ENCODE results near the gene PPP1R1C.

PPP1R1C gene

DNA sequence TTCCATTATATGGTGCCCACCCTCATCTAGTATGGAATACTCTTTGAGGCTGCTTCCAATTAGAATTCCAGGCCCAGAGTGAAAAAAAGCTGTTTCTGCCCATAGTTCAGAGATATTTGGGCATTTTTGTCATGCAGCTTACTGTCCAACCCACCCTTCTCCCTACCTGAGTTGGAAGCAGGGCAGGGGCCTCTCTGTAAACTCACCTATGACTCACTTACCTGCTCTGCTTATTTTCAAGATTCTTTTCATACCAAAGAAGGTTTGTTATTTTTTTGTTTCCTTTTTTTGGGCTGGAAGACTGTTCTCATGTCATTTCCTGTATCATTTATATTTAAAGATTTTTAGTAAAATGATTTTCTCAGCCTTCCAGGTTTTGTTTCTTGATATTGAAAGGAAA is 38.4 kb upstream of the PPP1R1C start:
- H3K9me2 ChIP-seq (replicated peaks; ENCODE audit: insufficient read depth, low read length): no peaks in the 10 kb centered on the region
- H3K4me2 ChIP-seq (ENCODE audit: low read depth, low read length, poor library complexity, severe bottlenecking): no peak overlapping the region
- no peak overlapping the region for H3K27ac ChIP-seq (ENCODE audit: low read depth, low read length)

DNA sequence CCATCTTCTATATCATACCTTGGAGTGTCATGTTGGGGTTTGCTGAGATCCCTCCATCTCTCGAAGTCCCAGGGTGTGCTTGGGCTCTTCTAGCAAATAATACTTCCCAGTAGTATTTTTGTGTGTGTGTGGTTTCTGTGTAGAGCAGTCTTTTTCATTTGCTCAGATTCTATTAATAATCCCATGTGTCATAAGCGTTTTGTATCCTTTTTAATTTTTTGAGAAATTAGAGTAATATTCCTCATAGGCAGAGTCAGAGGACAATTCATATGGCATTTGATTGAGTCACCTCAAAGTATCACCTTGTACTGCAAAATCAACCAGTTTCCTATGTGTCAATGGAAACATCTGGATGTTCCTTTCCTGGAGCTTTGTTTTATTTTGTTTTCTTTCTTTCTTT is 37.4 kb upstream of the PPP1R1C start:
- Histone ChIP-seq H3K36me3 (ENCODE audit: low read length) (no peaks in the 10 kb centered on the region), H3K79me2 (ENCODE audit: insufficient read depth, low read length) (no peaks in the 10 kb centered on the region), H3K9me3 (ENCODE audit: insufficient read depth, low read length) (no peaks in the 10 kb centered on the region), H3K4me3 (ENCODE audit: insufficient read depth, low read length, poor library complexity, severe bottlenecking) (no peak overlapping the region), H3K9ac (ENCODE audit: low read length) (no peak overlapping the region), H3K4me2 (ENCODE audit: low read depth, low read length, poor library complexity, severe bottlenecking) (no peak overlapping the region), H3K27me3 (ENCODE audit: low read length) (no peaks in the 10 kb centered on the region), H2AFZ (ENCODE audit: low read depth, low read length, severe bottlenecking) (no peak overlapping the region), H3K27ac (ENCODE audit: low read depth, low read length) (no peak overlapping the region), H4K20me1 (ENCODE audit: low read depth, low read length) (no peaks in the 10 kb centered on the region), H3F3A (ENCODE audit: insufficient read depth) (no peaks in the 10 kb centered on the region), H3K9me2 (replicated peaks; ENCODE audit: insufficient read depth, low read length) (no peaks in the 10 kb centered on the region)
- TF ChIP-seq EZH2phosphoT487 (conservative IDR thresholded peaks at IDR 0.05; ENCODE audit: low read length): no peak
- TF ChIP-seq, protein P1, sequence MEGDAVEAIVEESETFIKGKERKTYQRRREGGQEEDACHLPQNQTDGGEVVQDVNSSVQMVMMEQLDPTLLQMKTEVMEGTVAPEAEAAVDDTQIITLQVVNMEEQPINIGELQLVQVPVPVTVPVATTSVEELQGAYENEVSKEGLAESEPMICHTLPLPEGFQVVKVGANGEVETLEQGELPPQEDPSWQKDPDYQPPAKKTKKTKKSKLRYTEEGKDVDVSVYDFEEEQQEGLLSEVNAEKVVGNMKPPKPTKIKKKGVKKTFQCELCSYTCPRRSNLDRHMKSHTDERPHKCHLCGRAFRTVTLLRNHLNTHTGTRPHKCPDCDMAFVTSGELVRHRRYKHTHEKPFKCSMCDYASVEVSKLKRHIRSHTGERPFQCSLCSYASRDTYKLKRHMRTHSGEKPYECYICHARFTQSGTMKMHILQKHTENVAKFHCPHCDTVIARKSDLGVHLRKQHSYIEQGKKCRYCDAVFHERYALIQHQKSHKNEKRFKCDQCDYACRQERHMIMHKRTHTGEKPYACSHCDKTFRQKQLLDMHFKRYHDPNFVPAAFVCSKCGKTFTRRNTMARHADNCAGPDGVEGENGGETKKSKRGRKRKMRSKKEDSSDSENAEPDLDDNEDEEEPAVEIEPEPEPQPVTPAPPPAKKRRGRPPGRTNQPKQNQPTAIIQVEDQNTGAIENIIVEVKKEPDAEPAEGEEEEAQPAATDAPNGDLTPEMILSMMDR (IDR thresholded peaks at IDR 0.05; ENCODE audit: insufficient read depth, low read length, poor library complexity, severe bottlenecking): no peak

More for the DNA sequence above, 38.4 kb upstream of the PPP1R1C start:
- no peaks in the 10 kb centered on the region for H3K79me2 ChIP-seq (ENCODE audit: insufficient read depth, low read length)
- no peaks in the 10 kb centered on the region for H3K36me3 ChIP-seq (ENCODE audit: low read length)
- H3K9me3 ChIP-seq (ENCODE audit: insufficient read depth, low read length): no peaks in the 10 kb centered on the region
- H3K9ac ChIP-seq (ENCODE audit: low read length): no peak overlapping the region
- H4K20me1 ChIP-seq (ENCODE audit: low read depth, low read length): no peaks in the 10 kb centered on the region
- no peak overlapping the region for H2AFZ ChIP-seq (ENCODE audit: low read depth, low read length, severe bottlenecking)
- TF ChIP-seq, protein P1 (IDR thresholded peaks at IDR 0.05; ENCODE audit: insufficient read depth, low read length, poor library complexity, severe bottlenecking): no peak
- no peak for TF ChIP-seq EZH2phosphoT487 (conservative IDR thresholded peaks at IDR 0.05; ENCODE audit: low read length)
- H3K4me3 ChIP-seq (ENCODE audit: insufficient read depth, low read length, poor library complexity, severe bottlenecking): no peak overlapping the region
- no peaks in the 10 kb centered on the region for H3F3A ChIP-seq (ENCODE audit: insufficient read depth)
- H3K27me3 ChIP-seq (ENCODE audit: low read length): no peaks in the 10 kb centered on the region

DNA sequence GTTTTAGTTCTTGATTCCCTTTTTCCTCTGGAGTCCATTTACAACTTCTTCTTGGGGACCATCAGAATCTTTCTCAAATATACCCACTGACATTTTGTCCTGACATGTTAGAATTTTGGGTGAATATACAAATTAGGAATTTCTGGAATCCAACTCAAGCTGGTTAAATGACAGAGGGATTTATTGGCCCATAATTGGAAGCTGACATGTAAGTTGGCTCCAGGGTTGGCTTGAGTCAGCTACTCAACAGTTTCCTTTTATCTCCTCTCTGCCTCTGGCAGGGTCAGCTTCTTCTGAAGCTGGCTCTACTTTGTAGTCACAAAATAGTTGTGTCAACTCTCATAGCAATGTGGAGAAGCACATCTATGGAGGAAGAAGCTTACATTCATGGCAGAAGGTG is 36.6 kb upstream of the PPP1R1C start:
- no peaks in the 10 kb centered on the region for H3K36me3 ChIP-seq (ENCODE audit: low read length)
- no peaks in the 10 kb centered on the region for H3K9me2 ChIP-seq (replicated peaks; ENCODE audit: insufficient read depth, low read length)
- no peak overlapping the region for H2AFZ ChIP-seq (ENCODE audit: low read depth, low read length, severe bottlenecking)
- no peak overlapping the region for H3K4me2 ChIP-seq (ENCODE audit: low read depth, low read length, poor library complexity, severe bottlenecking)
- TF ChIP-seq, protein P1 (IDR thresholded peaks at IDR 0.05; ENCODE audit: insufficient read depth, low read length, poor library complexity, severe bottlenecking): no peak
- no peak for TF ChIP-seq EZH2phosphoT487 (conservative IDR thresholded peaks at IDR 0.05; ENCODE audit: low read length)
- no peak overlapping the region for H3K27ac ChIP-seq (ENCODE audit: low read depth, low read length)
- no peaks in the 10 kb centered on the region for H3K27me3 ChIP-seq (ENCODE audit: low read length)
- H3K4me3 ChIP-seq (ENCODE audit: insufficient read depth, low read length, poor library complexity, severe bottlenecking): no peak overlapping the region
- H3K9me3 ChIP-seq (ENCODE audit: insufficient read depth, low read length): no peaks in the 10 kb centered on the region
- H3K79me2 ChIP-seq (ENCODE audit: insufficient read depth, low read length): no peaks in the 10 kb centered on the region
- H3K9ac ChIP-seq (ENCODE audit: low read length): no peak overlapping the region
- no peaks in the 10 kb centered on the region for H3F3A ChIP-seq (ENCODE audit: insufficient read depth)
- no peaks in the 10 kb centered on the region for H4K20me1 ChIP-seq (ENCODE audit: low read depth, low read length)
